Fibroblast of gingiva (primary cell): Measurements from ENCODE around the gene RAB3B.
"Not testable (repeated sequence)": the region's sequence is repeated elsewhere in the genome, so short reads cannot be mapped to it uniquely, and the experiment has no call there.

Experiments
- DNase-seq: peaks from one replicate; pipeline ENCODE4 v3.0.0-alpha.2; 2011; ENCODE audit warnings: low read depth

Gene RAB3B

GRCh38 chr1:51919684-51920083 is 70.8 kb downstream of the RAB3B start:
- DNase-seq: no peak

GRCh38 chr1:51916587-51917405 is 73.7 kb downstream of the RAB3B start:
- DNase-seq: no peak

GRCh38 chr1:51915951-51916350 is 74.5 kb downstream of the RAB3B start:
- DNase-seq: no peak

- no peak for DNase-seq
Measured at GRCh38 chr1:51912881-51913280, 77.6 kb downstream of the RAB3B start.

GRCh38 chr1:51910221-51911000 is 80.1 kb downstream of the RAB3B start:
- peak; percentile 35 for DNase-seq

GRCh38 chr1:51908499-51908898 is 82.0 kb downstream of the RAB3B start:
- no peak for DNase-seq

- DNase-seq: no peak
Measured at GRCh38 chr1:51907079-51907702, 83.3 kb downstream of the RAB3B start.

GRCh38 chr1:51906306-51907078 is 84.0 kb downstream of the RAB3B start:
- peak; percentile 68 for DNase-seq

GRCh38 chr1:51902456-51902855 is 88.0 kb downstream of the RAB3B start:
- DNase-seq: no peak

- no peak for DNase-seq
Measured at GRCh38 chr1:51901151-51901550, 89.3 kb downstream of the RAB3B start.

- DNase-seq: no peak
Measured at GRCh38 chr1:51899022-51899421, 91.5 kb downstream of the RAB3B start.

GRCh38 chr1:51898090-51898734 is 92.3 kb downstream of the RAB3B start:
- peak; percentile 87 for DNase-seq

- DNase-seq: peak; percentile 78
Measured at GRCh38 chr1:51897699-51898031, 92.8 kb downstream of the RAB3B start.

GRCh38 chr1:51894748-51895147 is 95.8 kb downstream of the RAB3B start:
- not testable (repeated sequence) for DNase-seq

GRCh38 chr1:51878616-51879336 is 111.7 kb downstream of the RAB3B start, which contains the start of gene NRDC:
TSS of gene NRDC (minus strand) at chr1:51878727. CDS start at chr1:51878615, 112 bp downstream.
- DNase-seq: peak; percentile 100

GRCh38 chr1:51878308-51878615 is 112.2 kb downstream of the RAB3B start:
- no peak for DNase-seq

GRCh38 chr1:51877434-51878307 is 112.8 kb downstream of the RAB3B start:
- peak; percentile 38 for DNase-seq

GRCh38 chr1:51875836-51876235 is 114.7 kb downstream of the RAB3B start:
- DNase-seq: no peak

- no peak for DNase-seq
Measured at GRCh38 chr1:51875291-51875772, 115.2 kb downstream of the RAB3B start.

GRCh38 chr1:51873270-51873669 is 117.2 kb downstream of the RAB3B start:
- not testable (repeated sequence) for DNase-seq
